Stimulated activated naive CD8-positive, alpha-beta T cell treated with anti-CD3 and anti-CD28 coated beads, Interleukin-15, amount 100 ng/mL, for 72 hours (primary cell): ENCODE data around the gene KRTAP1-5.
"Not testable (repeated sequence)": the region's sequence is repeated elsewhere in the genome, so short reads cannot be mapped to it uniquely, and the experiment has no call there.

Source experiments
- ATAC-seq: fragments of 150-1000 bp; cut with Tn5 transposase; 2 replicates; pipeline ENCODE4 v1.10.0; 2021; ENCODE audit warnings: mild to moderate bottlenecking, moderate library complexity
- DNase-seq, 2 donors: peaks; one replicate each; pipeline ENCODE4 v3.0.0; 2021 to 2022
- H3K27ac Mint-ChIP-seq, 2 donors: one replicate each; pipeline ENCODE4 v1.8.0; 2022; ENCODE audit warnings: mild to moderate bottlenecking in 2 of 2, mixed read lengths in 2 of 2, moderate library complexity in 2 of 2
- H3K27me3 Mint-ChIP-seq: one replicate; pipeline ENCODE4 v1.8.0; 2022; ENCODE audit warnings: mixed read lengths
- H3K4me1 Mint-ChIP-seq: one replicate; pipeline ENCODE4 v1.8.0; 2022; ENCODE audit warnings: mild to moderate bottlenecking, mixed read lengths
- H3K4me3 Mint-ChIP-seq, 2 donors: one replicate each; pipeline ENCODE4 v1.8.0; 2022; ENCODE audit warnings: mild to moderate bottlenecking in 2 of 2, mixed read lengths in 2 of 2, moderate library complexity in 1 of 2
- H3K9me3 Mint-ChIP-seq, 2 donors: one replicate each; pipeline ENCODE4 v1.8.0; 2022; ENCODE audit warnings: mixed read lengths in 2 of 2

KRTAP1-5 gene

DNA sequence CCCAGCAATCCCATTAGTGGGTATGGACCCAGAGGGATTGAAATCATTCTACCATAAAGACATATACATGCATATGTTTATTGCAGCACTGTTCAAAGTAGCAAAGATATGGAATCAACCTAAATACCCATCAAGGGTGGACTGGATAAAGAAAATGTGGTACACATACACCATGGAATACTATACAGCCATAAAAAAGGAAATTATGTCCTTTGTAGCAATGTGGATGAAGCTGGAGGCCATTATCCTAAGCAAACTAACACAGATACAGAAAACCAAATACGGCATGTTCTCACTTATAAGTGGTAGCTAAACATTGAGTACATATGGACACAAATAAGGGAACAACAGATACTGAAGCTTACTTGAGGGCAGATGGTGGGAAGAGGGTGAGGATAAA is 30.5 kb upstream of the KRTAP1-5 start:
- Mint-ChIP-seq H3K27me3 (peaks cover 30% of the 10 kb centered on the region), H3K4me1 (no peaks in the 10 kb centered on the region), H3K4me3 (no peak overlapping the region), H3K27ac (no peak overlapping the region), H3K9me3 (peaks cover 5 to 6% of the 10 kb centered on the region in 2 donors)
- ATAC-seq (no peak), DNase-seq (no peak)

GRCh38 chr17:41055130-41055529 is 28.1 kb upstream of the KRTAP1-5 start, which contains the start of gene KRTAP2-2:
KRTAP2-2 (minus strand) TSS chr17:41055230; CDS start chr17:41055211, 19 bp downstream.
- not testable (repeated sequence) for H3K27ac Mint-ChIP-seq, ATAC-seq, H3K4me1 Mint-ChIP-seq, H3K9me3 Mint-ChIP-seq, DNase-seq, H3K4me3 Mint-ChIP-seq
- peaks cover 25% of the 10 kb centered on the region for H3K27me3 Mint-ChIP-seq

- H3K4me3 Mint-ChIP-seq, ATAC-seq: not testable (repeated sequence)
- peaks cover 22% of the 10 kb centered on the region for H3K27me3 Mint-ChIP-seq
Observed at GRCh38 chr17:41054556-41054955, 27.5 kb upstream of the KRTAP1-5 start.

DNA sequence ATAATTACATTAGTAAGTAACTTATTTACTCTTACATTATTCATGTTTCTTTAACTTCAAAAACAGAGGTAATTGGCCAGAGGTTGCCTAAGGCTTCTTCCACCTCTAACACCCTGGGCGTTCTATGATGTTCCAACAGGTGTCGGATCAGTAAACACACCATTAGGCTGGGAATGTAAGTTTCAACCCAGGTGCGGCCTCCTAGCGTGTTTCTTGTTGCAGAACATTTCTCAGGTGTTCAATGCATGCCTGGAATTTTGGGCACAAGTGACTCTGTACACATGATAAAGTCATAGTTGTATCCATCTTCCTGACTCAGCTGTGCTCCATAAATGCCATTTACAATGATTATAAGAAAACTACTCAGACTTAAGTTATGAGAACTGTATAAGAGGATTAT is 27.0 kb upstream of the KRTAP1-5 start:
- no peak overlapping the region for H3K4me3 Mint-ChIP-seq
- peaks cover 5 to 6% of the 10 kb centered on the region in 2 donors for H3K9me3 Mint-ChIP-seq
- peaks cover 17% of the 10 kb centered on the region for H3K27me3 Mint-ChIP-seq
- no peak overlapping the region for H3K27ac Mint-ChIP-seq
- no peak for ATAC-seq
- DNase-seq = no peak
- no peaks in the 10 kb centered on the region for H3K4me1 Mint-ChIP-seq

More at GRCh38 chr17:41054556-41054955, 27.5 kb upstream of the KRTAP1-5 start:
- not testable (repeated sequence) for H3K4me1 Mint-ChIP-seq, DNase-seq, H3K27ac Mint-ChIP-seq, H3K9me3 Mint-ChIP-seq

- DNase-seq (no peak), ATAC-seq (no peak)
- peaks cover 2 to 4% of the 10 kb centered on the region in 2 donors for H3K9me3 Mint-ChIP-seq
- H3K27me3 Mint-ChIP-seq = peaks cover 20% of the 10 kb centered on the region
- no peak overlapping the region for H3K4me3 Mint-ChIP-seq
- H3K27ac Mint-ChIP-seq = no peak overlapping the region
- no peaks in the 10 kb centered on the region for H3K4me1 Mint-ChIP-seq
Observed at GRCh38 chr17:41052566-41052965, 25.6 kb upstream of the KRTAP1-5 start.

- DNase-seq (no peak), ATAC-seq (no peak)
- peaks cover 36% of the 10 kb centered on the region for H3K27me3 Mint-ChIP-seq
- H3K4me1 Mint-ChIP-seq = peaks cover 2% of the 10 kb centered on the region
- H3K9me3 Mint-ChIP-seq = no peaks in the 10 kb centered on the region
- H3K4me3 Mint-ChIP-seq = no peak overlapping the region
- H3K27ac Mint-ChIP-seq = no peak overlapping the region
Observed at GRCh38 chr17:41049110-41049509, 22.1 kb upstream of the KRTAP1-5 start.

- ATAC-seq = no peak
- Mint-ChIP-seq H3K27ac (no peak overlapping the region), H3K9me3 (peaks cover 4% of the 10 kb centered on the region in 2 donors), H3K4me1 (peaks cover 7% of the 10 kb centered on the region), H3K4me3 (no peak overlapping the region), H3K27me3 (peaks cover 36% of the 10 kb centered on the region)
- DNase-seq = no peak
Observed at GRCh38 chr17:41048441-41048840, 21.4 kb upstream of the KRTAP1-5 start.

DNA sequence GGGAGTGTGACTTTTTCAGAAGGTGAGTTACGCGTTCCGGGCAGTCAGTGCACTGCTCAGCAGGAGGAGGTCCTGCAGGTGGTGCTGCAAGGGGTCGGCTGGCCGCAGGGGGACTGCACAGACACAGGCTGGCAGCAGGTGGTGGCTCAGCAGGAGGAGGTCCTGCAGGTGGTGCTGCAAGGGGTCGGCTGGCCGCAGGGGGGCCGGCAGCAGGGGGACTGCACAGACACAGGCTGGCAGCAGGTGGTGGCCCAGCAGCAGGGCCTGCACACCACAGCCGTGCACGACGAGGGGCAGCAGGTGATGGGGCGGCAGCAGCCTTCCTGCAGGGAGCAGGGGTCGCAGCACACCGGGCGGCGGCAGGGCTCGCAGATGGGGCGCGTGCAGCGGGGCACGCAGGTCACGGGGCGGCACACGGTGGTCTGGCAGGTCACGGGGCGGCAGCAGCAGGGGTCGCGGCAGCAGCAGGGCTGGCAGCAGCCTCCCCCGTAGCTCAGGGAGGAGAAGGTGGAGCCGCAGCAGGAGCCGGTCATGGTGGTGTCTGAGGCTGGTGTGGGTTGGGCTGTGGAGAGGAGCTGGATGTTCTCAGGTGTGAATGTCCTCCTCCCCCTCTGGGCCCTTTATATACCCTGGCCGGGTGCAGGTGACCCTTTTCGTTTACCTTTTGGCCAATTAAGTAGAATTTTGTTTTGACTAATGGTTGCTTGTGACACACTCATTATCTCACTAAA is 19.9 kb upstream of the KRTAP1-5 start, which contains the start of gene KRTAP2-1:
KRTAP2-1 (minus strand) TSS at position 582 of the 731 bp plus-strand sequence; CDS start at position 533, 49 bp downstream.
- not testable (repeated sequence) for H3K27ac Mint-ChIP-seq, H3K4me1 Mint-ChIP-seq, H3K4me3 Mint-ChIP-seq, DNase-seq, H3K9me3 Mint-ChIP-seq, ATAC-seq
- H3K27me3 Mint-ChIP-seq = peaks cover 36% of the 10 kb centered on the region

- H3K4me3 Mint-ChIP-seq = no peak overlapping the region
- no peak for ATAC-seq
- no peak overlapping the region for H3K27ac Mint-ChIP-seq
- H3K4me1 Mint-ChIP-seq = peaks cover 7% of the 10 kb centered on the region
- H3K27me3 Mint-ChIP-seq = peaks cover 16% of the 10 kb centered on the region
- no peak for DNase-seq
- peaks cover 6 to 7% of the 10 kb centered on the region in 2 donors for H3K9me3 Mint-ChIP-seq
Observed at GRCh38 chr17:41042953-41043352, 15.9 kb upstream of the KRTAP1-5 start.

DNA sequence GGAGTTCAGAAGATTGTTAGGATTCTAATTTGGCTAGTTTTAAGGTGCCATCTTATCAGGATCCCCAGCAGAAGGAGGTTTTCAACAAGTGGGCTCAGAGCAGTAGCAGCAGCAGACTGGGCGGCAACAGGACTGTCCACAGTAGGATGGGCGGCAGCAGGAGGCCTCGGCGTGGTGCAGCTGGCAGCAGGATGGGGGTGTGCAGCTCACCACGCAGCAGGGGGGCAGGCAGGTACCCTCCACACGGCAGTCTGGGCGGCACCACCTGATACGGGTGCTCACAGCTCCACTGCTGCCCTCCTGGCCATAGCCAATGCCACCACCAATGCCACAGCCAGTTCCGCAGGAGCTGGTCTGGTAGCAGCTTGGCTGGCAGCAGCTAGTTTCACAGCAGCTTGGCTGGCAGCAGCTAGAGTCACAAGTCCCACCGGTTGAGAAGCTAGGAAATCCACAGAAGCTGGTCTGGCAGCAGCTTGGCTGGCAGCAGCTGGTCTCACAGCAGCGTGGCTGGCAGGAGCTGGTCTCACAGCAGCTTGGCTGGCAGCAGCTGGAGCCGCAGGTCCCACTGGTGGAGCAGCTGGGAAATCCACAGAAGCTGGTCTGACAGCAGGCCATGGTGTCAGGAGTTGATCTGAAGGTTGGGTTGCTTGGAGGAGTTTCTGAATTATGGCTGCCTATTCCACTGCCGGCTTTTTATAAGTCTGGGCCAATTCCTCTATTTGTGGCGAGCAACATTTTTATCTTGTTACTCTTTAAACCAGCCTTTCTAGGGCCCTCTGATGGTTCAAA is 14.0 kb upstream of the KRTAP1-5 start, which contains the start of gene KRTAP1-1:
KRTAP1-1 (minus strand) TSS at position 668 of the 789 bp plus-strand sequence; CDS start at position 615, 53 bp downstream.
- not testable (repeated sequence) for H3K4me3 Mint-ChIP-seq, H3K27me3 Mint-ChIP-seq, H3K4me1 Mint-ChIP-seq, H3K27ac Mint-ChIP-seq, ATAC-seq, H3K9me3 Mint-ChIP-seq, DNase-seq

DNA sequence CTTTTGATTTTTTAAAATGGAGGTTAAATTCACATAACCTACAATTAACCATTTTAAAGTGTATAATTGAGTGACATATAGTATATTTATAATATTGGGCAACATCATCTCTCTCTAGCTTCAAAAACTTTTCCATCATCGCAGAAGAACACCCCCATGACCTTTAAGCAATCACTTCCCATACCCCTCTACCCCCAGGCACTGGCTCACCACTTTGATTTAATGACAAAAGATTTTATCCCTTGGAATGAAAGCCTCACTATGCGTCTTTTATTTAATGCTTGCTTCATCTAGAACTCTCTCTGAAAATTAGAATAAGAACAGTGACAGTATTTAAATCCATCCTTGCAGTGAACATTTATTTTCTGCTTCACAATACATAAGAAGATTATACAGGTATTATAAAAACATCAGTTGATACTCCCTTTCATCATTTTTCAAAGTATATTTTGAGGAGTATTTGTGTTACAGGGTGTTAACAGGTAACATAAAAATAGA is 10.9 kb upstream of the KRTAP1-5 start:
- Mint-ChIP-seq H3K27ac (no peak overlapping the region), H3K4me1 (no peaks in the 10 kb centered on the region), H3K27me3 (no peaks in the 10 kb centered on the region), H3K4me3 (no peak overlapping the region), H3K9me3 (no peaks in the 10 kb centered on the region)
- DNase-seq (no peak), ATAC-seq (no peak)

GRCh38 chr17:41034346-41034935 is 7.4 kb upstream of the KRTAP1-5 start, which contains the start of gene KRTAP1-3:
KRTAP1-3 (minus strand) TSS chr17:41034874; CDS start chr17:41034821, 53 bp downstream.
- H3K27me3 Mint-ChIP-seq, H3K4me3 Mint-ChIP-seq, ATAC-seq, H3K4me1 Mint-ChIP-seq, DNase-seq, H3K9me3 Mint-ChIP-seq, H3K27ac Mint-ChIP-seq: not testable (repeated sequence)

- no peak for DNase-seq
- no peak for ATAC-seq
- H3K9me3 Mint-ChIP-seq = no peaks in the 10 kb centered on the region
- H3K27me3 Mint-ChIP-seq = no peaks in the 10 kb centered on the region
- peaks cover 5% of the 10 kb centered on the region for H3K4me1 Mint-ChIP-seq
- no peak within 1 kb of the TSS for H3K4me3 Mint-ChIP-seq
- no peak within 1 kb of the TSS for H3K27ac Mint-ChIP-seq
Observed at GRCh38 chr17:41029633-41030245, 2.7 kb upstream of the KRTAP1-5 start, which contains the start of gene KRTAP1-4. KRTAP1-4 (minus strand) TSS chr17:41030195; CDS start chr17:41030078, 117 bp downstream.

DNA sequence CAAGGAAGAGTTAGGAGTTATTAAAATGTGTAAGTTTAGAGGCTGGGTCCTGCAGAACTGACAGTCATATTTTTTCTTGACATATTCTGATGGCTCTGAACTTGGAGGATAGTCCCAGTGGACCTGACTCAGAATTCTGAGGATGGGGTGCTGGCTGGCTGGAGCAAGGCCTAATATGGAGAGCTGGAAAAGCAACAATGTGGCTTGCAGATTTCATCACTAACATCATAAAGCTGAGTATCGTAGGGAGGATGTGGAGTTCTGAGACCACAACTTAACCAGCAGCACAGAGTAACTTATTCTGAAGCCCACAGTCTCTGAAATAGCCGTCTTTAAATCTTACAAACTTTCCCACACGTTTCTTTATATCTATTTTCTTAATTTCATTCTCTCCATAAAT is 2.3 kb downstream of the KRTAP1-5 start:
- H3K27ac Mint-ChIP-seq = no peak overlapping the region
- peaks cover 7% of the 10 kb centered on the region for H3K4me1 Mint-ChIP-seq
- no peaks in the 10 kb centered on the region for H3K9me3 Mint-ChIP-seq
- H3K27me3 Mint-ChIP-seq = no peaks in the 10 kb centered on the region
- no peak overlapping the region for H3K4me3 Mint-ChIP-seq
- ATAC-seq (no peak), DNase-seq (no peak)

DNA sequence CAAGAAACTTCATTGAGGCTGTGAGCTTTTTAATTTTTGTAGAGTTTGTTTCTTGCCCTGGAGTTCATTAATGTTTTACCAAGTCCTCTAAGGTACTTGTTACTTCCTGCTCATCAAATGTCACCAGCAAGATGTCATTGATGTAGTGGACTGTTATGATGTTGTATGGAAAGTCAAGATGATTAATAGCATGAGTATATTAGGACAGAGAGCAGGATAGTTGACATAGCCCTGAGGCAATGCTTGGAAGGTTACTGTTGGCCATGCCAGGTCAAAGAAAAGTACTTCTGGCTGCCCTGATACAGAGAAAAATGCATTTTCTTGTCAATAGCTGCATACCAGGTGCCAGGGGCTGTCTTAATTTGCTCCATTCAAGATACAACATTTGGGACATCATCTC is 6.7 kb downstream of the KRTAP1-5 start:
- no peak overlapping the region for H3K27ac Mint-ChIP-seq
- H3K4me3 Mint-ChIP-seq = no peak overlapping the region

More for the DNA sequence above, 6.7 kb downstream of the KRTAP1-5 start:
- ATAC-seq (no peak), DNase-seq (no peak)
- Mint-ChIP-seq H3K4me1 (peaks cover 7% of the 10 kb centered on the region), H3K9me3 (no peaks in the 10 kb centered on the region), H3K27me3 (no peaks in the 10 kb centered on the region)
